Muscle layer of colon (tissue), 2 donors: Measurements from ENCODE around the gene ALK.

ENCODE experiments used
- H3K27ac ChIP-seq: one replicate; pipeline ENCODE4 v1.7.0; 2013; ENCODE audit warnings: low read depth, mild to moderate bottlenecking, low read length, moderate library complexity
- H3K27me3 ChIP-seq, 2 donors: one replicate each; pipeline ENCODE4 v1.7.0; 2013; ENCODE audit warnings: low read length in 2 of 2, mild to moderate bottlenecking in 2 of 2; ENCODE audit not compliant: insufficient read depth in 2 of 2, control insufficient read depth in 1 of 2
- H3K36me3 ChIP-seq: one replicate; pipeline ENCODE4 v1.7.0; 2013; ENCODE audit warnings: mild to moderate bottlenecking, low read length; ENCODE audit not compliant: insufficient read depth
- H3K4me1 ChIP-seq: one replicate; pipeline ENCODE4 v1.7.0; 2013; ENCODE audit warnings: mild to moderate bottlenecking, low read length; ENCODE audit not compliant: insufficient read depth
- H3K4me3 ChIP-seq, 2 donors: one replicate each; pipeline ENCODE4 v1.7.0; 2013; ENCODE audit warnings: low read length in 2 of 2, low read depth in 1 of 2, mild to moderate bottlenecking in 1 of 2, moderate library complexity in 1 of 2
- H3K9ac ChIP-seq: one replicate; pipeline ENCODE4 v1.7.0; 2013; ENCODE audit warnings: low read length
- H3K9me3 ChIP-seq: one replicate; pipeline ENCODE4 v1.7.0; 2013; ENCODE audit warnings: mild to moderate bottlenecking, low read length
- donor health status: abdominal sarcoma.
- donor health status: Adenocarcinoma of cecum.

Gene ALK

GRCh38 chr2:29524652-29525051 is 396.7 kb downstream of the ALK start:
- peaks cover 13% of the 10 kb centered on the region for H3K4me1 ChIP-seq
- H3K36me3 ChIP-seq = no peaks in the 10 kb centered on the region
- no peak overlapping the region for H3K4me3 ChIP-seq
- H3K9me3 ChIP-seq = no peaks in the 10 kb centered on the region
- H3K27me3 ChIP-seq = no peaks in the 10 kb centered on the region
- no peak overlapping the region for H3K9ac ChIP-seq
- H3K27ac ChIP-seq = no peak overlapping the region

DNA sequence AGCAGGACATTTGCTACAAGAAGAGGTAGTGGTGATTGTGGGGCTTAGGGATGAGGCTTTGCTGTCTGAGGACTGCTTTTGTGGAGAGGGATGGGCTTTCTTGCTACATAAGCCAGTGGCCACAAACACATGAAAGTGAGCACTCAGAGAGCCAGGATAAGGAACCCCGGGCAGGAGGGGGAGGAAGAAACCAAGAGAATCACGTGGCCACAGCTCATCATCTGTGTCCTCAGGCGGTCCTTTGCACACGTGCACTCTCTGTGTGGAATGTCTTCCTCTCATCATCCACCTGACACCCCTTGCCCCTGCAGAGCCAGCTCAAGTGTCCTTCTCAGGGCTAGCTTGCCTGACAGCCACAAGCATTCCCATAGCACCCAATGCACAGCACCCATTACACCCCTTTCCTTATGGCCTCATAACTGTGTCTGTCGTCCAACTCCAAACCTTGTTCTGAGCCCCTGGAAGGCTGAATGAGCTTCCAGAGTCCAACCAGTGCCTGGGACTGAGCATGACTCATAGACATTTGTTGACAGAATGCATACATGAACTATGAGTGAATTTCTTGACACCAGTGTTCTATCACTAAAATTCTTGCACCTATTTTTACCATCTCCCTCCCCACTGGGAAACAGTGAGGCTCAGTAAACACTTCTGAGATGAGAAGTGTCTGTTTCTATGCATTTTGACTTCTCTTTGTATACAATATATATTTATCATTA is 398.3 kb downstream of the ALK start:
- no peaks in the 10 kb centered on the region for H3K9me3 ChIP-seq
- no peaks in the 10 kb centered on the region for H3K4me1 ChIP-seq
- no peaks in the 10 kb centered on the region for H3K27me3 ChIP-seq
- H3K36me3 ChIP-seq = no peaks in the 10 kb centered on the region
- no peak overlapping the region for H3K4me3 ChIP-seq
- H3K27ac ChIP-seq = no peak overlapping the region
- H3K9ac ChIP-seq = no peak overlapping the region

DNA sequence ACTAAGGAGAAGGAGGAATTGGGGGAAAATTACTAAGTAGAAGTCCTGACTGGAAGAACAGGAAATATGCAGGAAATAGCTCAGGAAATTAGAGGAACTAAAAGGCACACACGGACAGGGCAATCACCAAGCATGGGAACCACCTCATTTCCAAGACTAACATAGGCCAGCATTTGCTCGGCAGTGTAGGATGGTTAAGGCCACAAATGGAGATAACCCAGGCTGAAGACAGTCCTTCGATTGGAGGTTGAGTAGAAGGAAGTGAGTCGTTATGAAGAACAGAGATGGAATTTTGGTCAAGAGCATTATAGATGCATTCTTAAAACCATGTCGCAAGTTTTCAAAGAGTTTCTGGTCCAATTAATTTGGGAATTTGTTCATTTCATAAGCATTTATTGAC is 401.4 kb downstream of the ALK start:
- Histone ChIP-seq H3K9me3 (no peaks in the 10 kb centered on the region), H3K27ac (no peak overlapping the region), H3K27me3 (no peaks in the 10 kb centered on the region), H3K36me3 (no peaks in the 10 kb centered on the region), H3K9ac (no peak overlapping the region), H3K4me3 (no peak overlapping the region), H3K4me1 (no peaks in the 10 kb centered on the region)

DNA sequence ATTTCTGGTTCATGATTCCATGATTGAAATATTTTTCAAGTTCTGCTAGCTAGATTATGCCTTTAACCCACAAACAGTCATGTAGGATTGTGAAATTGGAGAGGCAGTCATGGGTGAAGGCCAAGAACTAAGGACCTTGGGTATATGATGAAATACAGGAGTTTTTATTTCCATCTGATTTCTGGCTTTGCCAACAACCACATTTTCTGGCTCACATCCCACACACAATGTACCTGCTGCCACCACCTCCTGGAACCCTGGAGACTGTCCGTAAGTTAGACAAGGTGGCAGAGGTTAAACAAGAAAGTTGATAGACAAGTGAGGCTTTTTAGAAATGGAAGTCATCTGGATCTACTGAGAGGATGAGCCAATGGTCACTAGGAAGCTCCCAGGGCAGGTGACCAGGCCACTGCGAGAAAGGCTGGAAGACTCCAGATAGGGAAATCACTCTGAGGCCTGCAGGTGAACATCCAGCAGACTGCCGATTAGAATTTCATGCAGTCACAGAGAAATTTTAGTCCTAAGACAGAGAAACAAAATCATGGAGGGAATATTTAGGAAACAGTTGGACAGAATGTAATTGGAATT is 402.0 kb downstream of the ALK start:
- Histone ChIP-seq H3K36me3 (no peaks in the 10 kb centered on the region), H3K27me3 (no peaks in the 10 kb centered on the region), H3K9me3 (no peaks in the 10 kb centered on the region), H3K4me1 (no peaks in the 10 kb centered on the region), H3K9ac (no peak overlapping the region), H3K4me3 (no peak overlapping the region), H3K27ac (no peak overlapping the region)

GRCh38 chr2:29518646-29519337 is 402.6 kb downstream of the ALK start:
- no peak overlapping the region for H3K9ac ChIP-seq
- H3K4me3 ChIP-seq = no peak overlapping the region
- no peaks in the 10 kb centered on the region for H3K27me3 ChIP-seq
- no peak overlapping the region for H3K27ac ChIP-seq
- no peaks in the 10 kb centered on the region for H3K36me3 ChIP-seq
- no peaks in the 10 kb centered on the region for H3K4me1 ChIP-seq
- no peaks in the 10 kb centered on the region for H3K9me3 ChIP-seq

DNA sequence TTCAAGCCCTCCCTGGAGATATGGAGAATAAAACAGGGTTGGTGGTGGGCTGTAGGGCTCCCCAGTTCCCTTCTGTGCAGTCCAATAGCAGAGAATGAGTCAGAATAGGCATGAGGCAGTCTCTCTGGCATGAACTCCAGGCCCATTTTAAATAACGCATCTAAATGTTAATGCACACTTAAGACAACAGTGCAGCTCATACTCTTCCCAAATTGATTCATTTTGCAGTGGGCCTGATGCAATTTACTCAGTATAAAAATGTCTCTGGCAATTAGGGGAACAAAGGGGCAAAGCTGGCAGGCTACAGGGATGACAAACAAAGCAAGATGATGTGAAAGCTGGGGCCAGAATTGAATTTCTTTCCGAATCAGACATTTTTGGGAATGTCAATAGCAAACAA is 403.4 kb downstream of the ALK start:
- no peak overlapping the region for H3K9ac ChIP-seq
- H3K36me3 ChIP-seq = no peaks in the 10 kb centered on the region
- H3K27me3 ChIP-seq = no peaks in the 10 kb centered on the region
- H3K27ac ChIP-seq = no peak overlapping the region
- no peaks in the 10 kb centered on the region for H3K4me1 ChIP-seq
- H3K4me3 ChIP-seq = no peak overlapping the region
- H3K9me3 ChIP-seq = no peaks in the 10 kb centered on the region

DNA sequence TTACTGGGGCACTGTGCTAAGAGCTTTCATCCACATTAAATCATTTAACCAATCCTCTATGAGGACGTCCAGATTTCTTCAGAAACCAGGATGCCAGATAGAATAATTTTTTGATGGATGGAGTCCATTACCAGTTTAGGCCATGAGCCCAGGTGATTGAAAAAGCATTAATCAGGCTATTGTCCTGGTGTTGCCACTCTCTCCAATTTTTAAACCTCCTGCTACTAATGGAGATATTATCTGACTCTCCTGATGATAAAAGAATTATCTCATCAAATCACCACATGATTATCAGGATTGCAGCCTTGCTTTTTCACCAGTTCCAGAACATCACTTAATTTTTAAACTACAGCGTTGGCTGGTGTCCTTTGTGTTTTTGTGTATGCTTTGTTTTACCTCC is 404.0 kb downstream of the ALK start:
- H3K36me3 ChIP-seq = no peaks in the 10 kb centered on the region
- no peak overlapping the region for H3K27ac ChIP-seq
- no peaks in the 10 kb centered on the region for H3K9me3 ChIP-seq
- H3K4me1 ChIP-seq = no peaks in the 10 kb centered on the region
- no peak overlapping the region for H3K9ac ChIP-seq
- no peak overlapping the region for H3K4me3 ChIP-seq
- H3K27me3 ChIP-seq = no peaks in the 10 kb centered on the region

DNA sequence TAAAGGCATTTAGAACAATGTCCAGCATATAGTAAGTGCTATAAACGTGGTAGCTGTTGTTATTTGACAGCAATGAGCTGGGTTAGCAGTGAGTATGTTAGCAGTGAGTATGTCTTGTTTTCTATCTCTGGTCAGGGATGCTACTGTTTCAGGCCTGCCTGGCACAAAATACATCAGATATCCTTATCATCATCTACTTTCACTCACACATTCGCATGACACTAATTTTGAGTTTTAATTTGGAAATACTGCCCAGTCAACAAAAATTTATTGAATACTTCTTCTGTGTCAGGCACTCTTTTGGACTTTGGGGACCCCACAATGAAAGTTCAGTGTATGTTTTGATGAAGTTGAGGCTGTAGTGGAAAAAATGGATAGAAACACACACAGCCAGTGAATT is 404.6 kb downstream of the ALK start:
- no peaks in the 10 kb centered on the region for H3K4me1 ChIP-seq
- H3K9me3 ChIP-seq = no peaks in the 10 kb centered on the region
- no peaks in the 10 kb centered on the region for H3K27me3 ChIP-seq
- no peak overlapping the region for H3K9ac ChIP-seq
- H3K27ac ChIP-seq = no peak overlapping the region
- H3K36me3 ChIP-seq = no peaks in the 10 kb centered on the region
- H3K4me3 ChIP-seq = no peak overlapping the region

DNA sequence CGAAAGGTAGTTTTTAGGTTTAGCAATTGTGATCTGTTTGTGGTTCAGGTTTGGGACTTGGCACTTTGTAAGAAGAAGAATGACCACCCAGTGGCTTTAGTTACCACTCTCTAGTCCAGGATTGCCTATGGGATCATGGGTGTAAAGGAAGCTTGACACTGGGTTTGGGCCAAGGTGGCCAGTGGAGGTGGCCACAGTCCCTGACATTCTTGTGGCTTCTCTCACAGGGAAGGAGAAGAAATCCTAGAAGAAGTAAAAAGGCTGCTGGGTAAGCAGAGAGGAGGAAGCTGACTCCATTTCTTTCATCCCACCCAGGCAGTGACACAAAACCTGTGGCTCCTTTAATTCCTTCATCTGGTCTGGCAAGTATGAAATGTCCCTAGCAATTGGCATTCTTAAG is 411.5 kb downstream of the ALK start:
- Histone ChIP-seq H3K27ac (no peak overlapping the region), H3K36me3 (no peaks in the 10 kb centered on the region)

GRCh38 chr2:29509397-29509796 is 412.0 kb downstream of the ALK start:
- H3K27ac ChIP-seq = no peak overlapping the region
- peaks cover 11% of the 10 kb centered on the region for H3K9me3 ChIP-seq
- no peaks in the 10 kb centered on the region for H3K27me3 ChIP-seq
- no peak overlapping the region for H3K4me3 ChIP-seq
- H3K9ac ChIP-seq = no peak overlapping the region
- no peaks in the 10 kb centered on the region for H3K36me3 ChIP-seq
- H3K4me1 ChIP-seq = no peaks in the 10 kb centered on the region

More for the DNA sequence above, 411.5 kb downstream of the ALK start:
- H3K4me1 ChIP-seq = no peaks in the 10 kb centered on the region
- H3K9ac ChIP-seq = no peak overlapping the region
- H3K4me3 ChIP-seq = no peak overlapping the region
- H3K27me3 ChIP-seq = no peaks in the 10 kb centered on the region
- peaks cover 11% of the 10 kb centered on the region for H3K9me3 ChIP-seq

GRCh38 chr2:29504746-29505145 is 416.6 kb downstream of the ALK start:
- H3K27ac ChIP-seq = no peak overlapping the region
- H3K36me3 ChIP-seq = no peaks in the 10 kb centered on the region
- no peaks in the 10 kb centered on the region for H3K27me3 ChIP-seq
- H3K9ac ChIP-seq = no peak overlapping the region
- no peak overlapping the region for H3K4me3 ChIP-seq
- H3K9me3 ChIP-seq = no peaks in the 10 kb centered on the region
- H3K4me1 ChIP-seq = no peaks in the 10 kb centered on the region
